ENCODE results near the gene SMARCD3. TPM values are rescaled to one million over a fixed set of nuclear protein-coding genes. Genes with fewer than 3 reads are reported as not detected.

SMARCD3 gene
- total and polyA plus RNA-seq, 2 of the 4 experiments (the other 2 are of a cell fraction) = 37.5 to 48.5 TPM

DNA sequence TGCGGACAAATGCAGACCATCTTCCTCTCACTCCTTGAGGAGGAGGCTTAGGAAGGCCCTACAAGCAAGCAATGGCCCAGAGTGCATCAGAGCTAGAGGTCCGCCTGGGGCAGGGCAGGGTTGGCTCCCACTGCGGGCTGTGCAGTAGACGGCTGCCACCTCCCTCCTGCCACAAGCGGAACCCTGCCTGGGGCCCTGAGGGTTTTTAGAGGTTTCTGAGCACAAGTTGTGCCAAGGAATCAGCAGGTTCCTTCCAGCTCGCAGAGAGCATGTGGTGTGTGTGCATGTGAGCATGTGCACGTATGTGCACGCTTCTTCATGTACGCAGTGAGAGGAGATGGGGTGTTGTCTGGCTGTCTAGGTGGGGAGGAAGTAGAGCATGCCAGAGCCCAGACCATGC lies 25.9 kb upstream of the SMARCD3 start:
- H3K4me2 ChIP-seq (ENCODE audit: low read depth, low read length) = no peak overlapping the region
- no peak overlapping the region for H3K4ac ChIP-seq (ENCODE audit: low read depth, low read length)
- H2BK20ac ChIP-seq (ENCODE audit: low read depth, low read length) = no peak overlapping the region
- no peak overlapping the region for H3K56ac ChIP-seq (ENCODE audit: extremely low read depth, insufficient read depth, low read length)
- H2AFZ ChIP-seq (replicated peaks; ENCODE audit: low read length, poor library complexity) = no peak overlapping the region
- no peak overlapping the region for H3K23ac ChIP-seq (ENCODE audit: low read depth, low read length)
- ATAC-seq (ENCODE audit: low read depth) (no peak), DNase-seq (no peak)
- H3K9ac ChIP-seq (ENCODE audit: low read depth, low read length) = no peak overlapping the region
- H3K36me3 ChIP-seq (ENCODE audit: control insufficient read depth, insufficient read depth, low read length) = no peaks in the 10 kb centered on the region; the same call in 1 of the 2 replicates
- no peak overlapping the region for H2BK120ac ChIP-seq (ENCODE audit: low read depth, low read length)
- H3K9me3 ChIP-seq (ENCODE audit: control insufficient read depth, insufficient read depth, low read length) = no peaks in the 10 kb centered on the region
- H4K8ac ChIP-seq (ENCODE audit: low read depth in 2 of 2, low read length in 2 of 2) = no peak overlapping the region
- H2BK5ac ChIP-seq (ENCODE audit: low read depth, low read length, poor library complexity, severe bottlenecking) = no peak overlapping the region
- no peak overlapping the region for H3K14ac ChIP-seq (replicated peaks; ENCODE audit: low read depth, low read length)
- no peak overlapping the region for H2AK9ac ChIP-seq (replicated peaks; ENCODE audit: low read depth, low read length, poor library complexity)
- H3K27ac ChIP-seq (ENCODE audit: insufficient read depth, low read length) = no peak overlapping the region
- peaks cover 8% of the 10 kb centered on the region; the same call in 1 of the 2 replicates for H3K4me1 ChIP-seq (ENCODE audit: control insufficient read depth, insufficient read depth, low read length)
- H2BK15ac ChIP-seq (ENCODE audit: low read depth, low read length) = no peak overlapping the region
- no TSS peak for BruUV-seq (replicated peaks)
- no peak for TF ChIP-seq CEBPB (IDR thresholded peaks at IDR 0.05; ENCODE audit: low read depth, low read length)
- no peak for TF ChIP-seq NFE2L2 (IDR thresholded peaks at IDR 0.05; ENCODE audit: low read depth, low read length)
- no peak for TF ChIP-seq RCOR1 (IDR thresholded peaks at IDR 0.05; ENCODE audit: insufficient replicate concordance, low read length)
- no peak for TF ChIP-seq RAD21 (IDR thresholded peaks at IDR 0.05; ENCODE audit: low read length)
- TF ChIP-seq POLR2A (IDR thresholded peaks at IDR 0.05; ENCODE audit: low read depth, low read length) = no peak
- TF ChIP-seq, protein P1, sequence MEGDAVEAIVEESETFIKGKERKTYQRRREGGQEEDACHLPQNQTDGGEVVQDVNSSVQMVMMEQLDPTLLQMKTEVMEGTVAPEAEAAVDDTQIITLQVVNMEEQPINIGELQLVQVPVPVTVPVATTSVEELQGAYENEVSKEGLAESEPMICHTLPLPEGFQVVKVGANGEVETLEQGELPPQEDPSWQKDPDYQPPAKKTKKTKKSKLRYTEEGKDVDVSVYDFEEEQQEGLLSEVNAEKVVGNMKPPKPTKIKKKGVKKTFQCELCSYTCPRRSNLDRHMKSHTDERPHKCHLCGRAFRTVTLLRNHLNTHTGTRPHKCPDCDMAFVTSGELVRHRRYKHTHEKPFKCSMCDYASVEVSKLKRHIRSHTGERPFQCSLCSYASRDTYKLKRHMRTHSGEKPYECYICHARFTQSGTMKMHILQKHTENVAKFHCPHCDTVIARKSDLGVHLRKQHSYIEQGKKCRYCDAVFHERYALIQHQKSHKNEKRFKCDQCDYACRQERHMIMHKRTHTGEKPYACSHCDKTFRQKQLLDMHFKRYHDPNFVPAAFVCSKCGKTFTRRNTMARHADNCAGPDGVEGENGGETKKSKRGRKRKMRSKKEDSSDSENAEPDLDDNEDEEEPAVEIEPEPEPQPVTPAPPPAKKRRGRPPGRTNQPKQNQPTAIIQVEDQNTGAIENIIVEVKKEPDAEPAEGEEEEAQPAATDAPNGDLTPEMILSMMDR (conservative IDR thresholded peaks at IDR 0.05; ENCODE audit: low read depth, low read length) = no peak
- TF ChIP-seq SMC3 (IDR thresholded peaks at IDR 0.05; ENCODE audit: low read depth, low read length) = no peak
- TF ChIP-seq, protein P2, sequence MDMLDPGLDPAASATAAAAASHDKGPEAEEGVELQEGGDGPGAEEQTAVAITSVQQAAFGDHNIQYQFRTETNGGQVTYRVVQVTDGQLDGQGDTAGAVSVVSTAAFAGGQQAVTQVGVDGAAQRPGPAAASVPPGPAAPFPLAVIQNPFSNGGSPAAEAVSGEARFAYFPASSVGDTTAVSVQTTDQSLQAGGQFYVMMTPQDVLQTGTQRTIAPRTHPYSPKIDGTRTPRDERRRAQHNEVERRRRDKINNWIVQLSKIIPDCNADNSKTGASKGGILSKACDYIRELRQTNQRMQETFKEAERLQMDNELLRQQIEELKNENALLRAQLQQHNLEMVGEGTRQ (IDR thresholded peaks at IDR 0.05; ENCODE audit: low read depth, low read length) = no peak
- TF ChIP-seq MXI1 (IDR thresholded peaks at IDR 0.05; ENCODE audit: borderline replicate concordance, low read depth, low read length) = no peak
- no peak for TF ChIP-seq MAZ (IDR thresholded peaks at IDR 0.05; ENCODE audit: borderline replicate concordance, low read depth, low read length)
- no peak for TF ChIP-seq BHLHE40 (IDR thresholded peaks at IDR 0.05; ENCODE audit: low read depth, low read length)
- TF ChIP-seq CHD1 (IDR thresholded peaks at IDR 0.05; ENCODE audit: low read depth, low read length) = no peak
- no peak for TF ChIP-seq FOS (IDR thresholded peaks at IDR 0.05; ENCODE audit: low read depth, low read length)
- no peaks in the 10 kb centered on the region for H3K9me1 ChIP-seq (ENCODE audit: insufficient read depth, low read length)
- no peak overlapping the region for H3K4me3 ChIP-seq (ENCODE audit: insufficient read depth, low read depth, low read length)
- WGBS, 2 experiments (ENCODE audit: extremely low coverage in 2 of 2, insufficient read length in 1 of 2) = 95% methylated on average over 7 of the region's 9 CpGs; no CpG with 5 or more reads in 1 of the 2 experiments
- no peak overlapping the region for H4K91ac ChIP-seq (ENCODE audit: insufficient read depth, low read depth, low read length)
- H3K18ac ChIP-seq (ENCODE audit: low read depth, low read length) = no peak overlapping the region
- intact Hi-C loops (cut with micrococcal nuclease) (no loop called here), dilution Hi-C loops (cut with HindIII; ENCODE audit: low sequenced_read_pairs, unreplicated experiment) (no loop called here), in situ Hi-C loops (cut with MboI; ENCODE audit: low sequenced_read_pairs) (no loop called here)
- no peaks in the 10 kb centered on the region; the same call in 1 of the 2 replicates for H4K20me1 ChIP-seq (ENCODE audit: insufficient read depth, low read length)
- peaks cover 8% of the 10 kb centered on the region for H3K27me3 ChIP-seq (ENCODE audit: control insufficient read depth, insufficient read depth, low read length)
- ChIA-PET POLR2A (ENCODE audit: unreplicated experiment) (no interaction called here), CTCF (no interaction called here)
- H3K79me1 ChIP-seq (ENCODE audit: low read depth in 1 of 2, low read length in 2 of 2) = no peaks in the 10 kb centered on the region
- H4K5ac ChIP-seq (ENCODE audit: low read depth, low read length) = no peak overlapping the region
- H2AK5ac ChIP-seq (ENCODE audit: low read depth, low read length) = no peak overlapping the region
